Right ventricle myocardium superior (tissue), 1 donor: Measurements from ENCODE around the gene CDC42BPG. TPM values are rescaled to one million over a fixed set of nuclear protein-coding genes. Genes with fewer than 3 reads are reported as not detected.
"Not testable (repeated sequence)": the region's sequence is repeated elsewhere in the genome, so short reads cannot be mapped to it uniquely, and the experiment has no call there.

Experiments used
- ATAC-seq: fragments of 200-7000 bp; cut with Tn5 transposase; one replicate; pipeline ENCODE4 v1.9.1; 2020; ENCODE audit warnings: mild to moderate bottlenecking; ENCODE audit not compliant: poor library complexity
- DNase-seq: peaks from one replicate; pipeline ENCODE4 v3.0.0-alpha.2; 2020
- intact Hi-C: fragments of 100-400 bp; cut with DNase I; formaldehyde crosslinking; loops from one replicate; pipeline ENCODE4 v1.11.2; 2022
- total RNA-seq: library from RNA; stranded (reverse); fragmentation: NEBNext Ultra II Directional; extraction: Animal tissue kit (Norgen Biotek cat#: 25700); gene quantifications from one replicate; pipeline ENCODE4 v1.2.1, GENCODE V29; 2021
- donor health status: DM: no; HTN: yes; CAD: no; lungs with severe emphysema.

The CDC42BPG gene
- total RNA-seq, 1 donor from 2014 or later = 0.35 TPM

DNA sequence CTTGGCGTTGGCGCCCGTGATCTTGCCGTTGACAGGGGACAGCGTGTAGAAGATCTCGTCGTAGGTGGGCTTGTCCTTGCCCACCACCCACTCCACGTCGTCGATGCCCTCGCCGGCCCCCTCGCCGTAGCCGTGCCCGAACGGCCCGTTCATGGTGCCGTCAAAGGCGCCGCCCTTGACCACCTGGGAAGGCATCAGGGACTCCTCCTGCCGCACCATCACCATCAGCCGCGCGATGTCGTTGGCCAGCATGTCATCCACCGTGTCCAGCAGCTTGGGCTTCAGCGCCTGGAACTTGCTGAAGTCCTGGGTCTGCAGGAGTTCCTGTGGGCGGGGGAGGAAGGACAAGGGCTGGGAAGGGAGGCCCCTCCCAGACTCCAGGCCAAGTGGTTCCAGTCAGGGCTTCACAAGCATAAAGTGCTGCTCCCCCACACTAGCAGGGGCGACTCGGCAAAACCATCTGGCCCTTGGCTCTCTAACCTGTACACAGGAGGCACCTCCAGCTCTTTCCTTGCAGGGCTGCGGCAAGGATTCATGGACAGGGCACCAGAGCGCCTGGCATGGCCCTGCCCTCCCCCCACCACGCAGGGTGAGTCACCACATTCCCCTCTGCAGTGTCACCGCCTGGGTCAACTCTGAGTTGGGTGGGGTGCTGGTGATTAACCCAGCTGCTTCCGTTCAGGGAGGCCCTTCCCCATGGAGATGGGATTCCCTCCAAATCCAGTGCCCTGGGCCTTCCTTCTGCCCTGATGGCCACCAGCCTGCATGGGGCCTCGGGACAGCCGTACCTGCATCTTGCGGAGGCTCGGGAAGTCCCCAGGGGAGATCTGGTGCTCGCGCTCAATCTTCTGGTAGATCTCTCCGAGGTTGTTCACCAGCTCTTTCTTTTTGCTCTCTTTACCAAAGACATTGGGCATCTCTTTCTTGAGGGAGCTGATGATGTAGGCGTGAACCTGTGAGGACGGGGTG is 10.4 kb upstream of the CDC42BPG start:
- intact Hi-C loops = no loop called here
- ATAC-seq (peak; percentile 56), DNase-seq (peak; percentile 88)

DNA sequence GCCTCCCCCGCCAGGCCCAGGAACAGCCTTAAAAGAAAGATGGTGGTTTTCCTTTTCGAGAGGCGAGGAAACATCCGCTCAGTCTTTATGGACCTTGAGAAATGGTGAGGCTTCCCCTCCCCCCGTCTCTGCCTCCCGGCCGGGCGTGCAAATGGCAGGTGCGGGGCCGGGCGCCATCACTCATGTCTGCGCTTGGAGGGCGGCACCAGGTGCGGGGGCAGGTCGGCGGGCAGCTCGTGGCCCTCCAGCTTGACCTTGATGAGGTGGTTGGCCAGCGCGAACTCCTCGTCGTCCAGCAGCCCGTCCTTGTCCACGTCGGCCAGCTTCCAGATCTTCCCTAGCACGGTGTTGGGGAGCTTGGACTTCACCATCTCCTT is 9.7 kb upstream of the CDC42BPG start:
- intact Hi-C loops = no loop called here
- no peak for ATAC-seq
- DNase-seq = no peak

DNA sequence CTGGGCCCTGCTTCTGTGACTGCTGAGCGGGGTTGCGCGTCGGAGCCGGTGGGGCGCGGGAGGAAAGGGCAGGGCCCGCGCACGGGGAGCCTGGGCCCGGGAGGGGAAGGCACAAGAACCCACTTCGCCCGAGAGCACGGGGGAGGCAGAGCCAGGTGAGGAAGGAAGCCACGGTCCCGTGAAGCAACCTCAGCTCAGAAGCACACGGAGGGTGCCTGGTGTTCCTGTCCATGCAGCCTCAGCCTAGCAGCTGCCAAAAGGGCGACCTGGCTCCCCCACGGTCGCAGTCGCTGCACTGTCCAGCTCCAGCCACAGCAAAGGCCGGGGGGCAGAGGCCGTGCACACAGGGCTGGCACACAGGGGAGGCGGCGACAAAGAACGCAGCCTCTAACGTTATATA is 9.3 kb upstream of the CDC42BPG start:
- intact Hi-C loops = no loop called here
- ATAC-seq (no peak), DNase-seq (no peak)

DNA sequence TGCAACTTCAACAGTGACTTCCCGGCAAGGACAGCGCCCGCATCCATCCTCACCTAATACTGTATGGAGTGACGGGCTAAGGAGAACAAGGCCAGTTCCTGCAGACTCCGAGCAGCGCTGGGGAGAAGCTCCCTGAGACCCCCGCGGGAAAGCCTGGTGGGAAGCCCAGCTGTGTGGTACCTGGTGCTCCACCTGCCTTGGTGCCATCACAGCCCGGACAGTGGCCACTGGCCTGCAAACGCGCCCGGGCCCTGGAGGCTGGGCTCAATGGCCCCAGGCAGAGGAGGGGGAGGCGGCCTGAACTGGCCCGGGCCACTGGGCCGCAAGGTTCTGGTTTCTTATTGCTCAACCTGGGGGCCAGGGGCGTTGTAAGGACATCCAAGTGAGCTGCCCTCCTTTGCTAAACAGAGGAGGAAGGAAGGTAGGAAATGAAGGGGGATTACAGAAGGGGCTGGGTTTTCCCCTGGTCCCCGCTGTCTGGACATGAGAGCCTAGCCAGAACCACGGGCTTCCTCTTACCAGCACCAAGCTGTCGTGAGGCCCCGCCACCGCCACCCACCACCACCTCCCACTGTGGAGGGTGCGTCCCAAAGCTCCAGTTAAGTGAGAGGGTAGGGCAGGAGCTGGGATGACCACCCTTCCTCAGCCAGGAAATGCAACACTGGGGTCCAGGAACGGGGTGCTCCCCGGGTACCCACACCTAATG is 8.5 kb upstream of the CDC42BPG start:
- ATAC-seq (no peak), DNase-seq (no peak)
- intact Hi-C loops = no loop called here

DNA sequence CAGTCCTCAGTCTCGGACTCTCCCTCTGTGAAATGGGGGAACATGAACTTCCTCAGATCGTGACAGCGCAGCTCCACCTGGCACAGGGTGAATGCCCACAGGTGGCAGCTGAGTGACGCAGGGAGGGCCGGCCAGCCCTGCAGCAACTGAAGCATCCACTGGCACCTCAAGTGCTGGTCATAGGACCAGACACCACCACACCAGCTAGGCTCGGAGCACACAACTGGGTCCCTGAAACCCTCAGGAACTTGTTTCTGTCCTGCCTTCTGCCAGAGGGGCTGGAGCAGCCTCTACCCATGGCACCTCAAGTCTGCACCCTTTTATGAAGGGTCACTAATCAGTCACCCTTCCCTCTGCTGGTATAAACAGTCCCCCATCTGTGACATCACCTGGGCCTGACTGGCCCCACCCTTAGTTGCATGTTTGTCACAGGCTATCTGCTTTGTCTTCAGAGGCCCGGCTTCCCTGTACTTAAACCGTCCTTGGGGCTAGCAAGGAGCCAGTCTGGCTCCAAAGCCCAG is 7.4 kb upstream of the CDC42BPG start:
- DNase-seq = no peak
- no peak for ATAC-seq
- intact Hi-C loops = no loop called here

DNA sequence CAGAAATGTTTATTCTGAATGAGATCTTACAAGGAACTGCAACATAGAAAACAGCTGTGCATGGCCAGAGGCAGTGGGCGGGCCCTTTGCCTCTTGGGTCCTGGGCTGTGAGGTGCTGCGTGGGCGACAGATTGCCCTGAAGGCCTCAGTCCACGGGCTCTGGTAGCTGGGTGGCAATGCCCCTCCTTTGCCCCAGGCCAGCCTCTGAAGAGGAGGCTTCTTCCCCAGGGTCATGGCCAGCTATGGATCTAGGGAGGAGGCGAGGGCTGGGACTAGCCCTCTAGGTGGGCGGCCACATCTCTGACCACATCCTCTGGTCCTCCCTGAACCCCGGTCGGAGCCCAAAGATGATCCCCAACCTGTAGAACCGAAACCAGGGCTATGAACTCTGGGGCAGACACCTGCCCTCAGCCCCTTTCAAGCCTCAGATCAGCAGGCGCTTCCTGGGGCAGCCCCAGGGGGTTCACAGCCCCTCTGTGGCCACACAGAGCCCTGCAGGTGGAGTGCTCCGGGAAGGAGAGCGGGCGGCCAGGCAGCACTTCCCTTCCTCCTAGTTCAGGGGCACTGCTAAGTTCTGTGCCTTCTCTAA is 6.6 kb upstream of the CDC42BPG start:
- intact Hi-C loops = no loop called here
- DNase-seq (no peak), ATAC-seq (no peak)

DNA sequence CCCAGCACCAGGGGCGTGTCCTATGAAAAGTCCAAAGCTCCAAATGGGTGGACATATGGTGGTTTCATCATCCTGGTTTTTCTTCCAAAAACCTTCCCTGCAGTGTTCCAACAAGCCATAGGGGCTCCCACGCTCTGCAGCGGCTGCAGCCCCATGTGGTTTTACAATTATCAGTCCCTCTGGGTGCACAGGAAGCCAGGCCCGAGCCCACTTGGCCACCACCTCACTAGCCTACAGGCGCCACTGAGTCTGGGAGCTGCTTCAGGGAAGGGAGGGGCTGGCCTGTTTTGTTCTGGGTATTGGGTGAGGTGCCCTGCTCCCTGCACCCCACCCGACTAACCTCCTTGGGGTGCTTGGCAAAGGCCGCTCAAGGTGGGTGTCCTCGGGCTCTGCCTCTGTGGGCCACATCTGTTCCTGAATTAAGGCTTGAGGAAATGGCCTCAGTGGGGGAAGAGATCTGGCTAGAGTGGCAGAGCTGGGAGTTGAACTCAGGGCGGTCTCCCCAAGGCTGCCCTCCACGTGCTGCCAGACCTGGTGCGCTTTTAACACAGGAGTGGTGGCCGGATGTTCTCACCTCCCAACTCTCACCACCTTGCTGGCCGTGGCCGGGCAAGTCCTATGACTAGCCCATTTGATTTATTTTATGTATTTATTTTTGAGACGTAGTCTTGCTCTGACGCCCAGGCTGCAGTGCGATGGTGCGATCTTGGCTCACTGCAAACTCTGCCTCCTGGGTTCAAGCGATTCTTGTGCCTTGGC is 5.3 kb upstream of the CDC42BPG start:
- ATAC-seq (peak; percentile 25), DNase-seq (peak; percentile 73)
- intact Hi-C loops = loop anchor here (10.0 kb wide), 2 partner anchors 165 to 265 kb away; partner anchors contain the start of genes ARL2, TM7SF2 and ZNHIT2

DNA sequence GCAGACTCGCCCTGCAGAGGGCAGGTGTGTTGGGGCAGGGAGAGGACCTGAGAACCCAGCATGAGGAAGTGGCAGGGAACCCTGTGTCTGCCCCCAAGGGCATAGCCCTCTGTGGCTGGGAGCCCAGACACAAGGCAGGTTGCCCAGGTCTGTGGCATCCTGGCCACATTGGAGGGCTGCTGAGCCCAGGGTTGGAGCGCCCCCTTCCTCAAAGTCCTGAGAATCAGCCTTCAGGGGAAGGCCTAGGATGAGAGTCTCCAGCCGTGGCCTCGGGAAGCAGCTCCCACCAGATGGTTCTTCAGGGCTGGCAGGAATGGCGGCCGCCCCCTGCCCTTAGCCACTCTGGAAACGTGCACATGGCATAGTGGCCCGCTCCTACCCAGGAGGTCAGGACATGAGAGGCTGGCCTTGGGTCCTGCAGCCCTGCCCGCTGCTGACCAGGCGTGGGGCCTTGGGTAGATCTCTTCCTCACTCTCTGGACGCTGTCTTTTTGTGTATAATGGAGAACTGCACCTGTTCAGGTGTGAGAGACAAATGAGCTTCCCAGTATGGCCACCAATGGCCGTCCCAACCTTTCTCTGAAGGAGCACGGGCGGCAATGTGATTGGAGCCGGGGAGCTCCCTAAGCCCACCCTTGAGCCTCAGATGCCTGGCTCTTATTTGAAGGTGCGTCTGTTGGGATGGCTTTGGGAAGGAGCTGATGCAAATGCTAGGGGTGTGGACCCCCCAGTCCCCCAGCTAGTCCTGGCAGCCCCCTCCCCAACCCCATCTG is 4.6 kb upstream of the CDC42BPG start:
- no peak for DNase-seq
- intact Hi-C loops = loop anchor here (10.0 kb wide), 2 partner anchors 166 to 266 kb away; partner anchors contain the start of genes ARL2, TM7SF2 and ZNHIT2
- no peak for ATAC-seq

DNA sequence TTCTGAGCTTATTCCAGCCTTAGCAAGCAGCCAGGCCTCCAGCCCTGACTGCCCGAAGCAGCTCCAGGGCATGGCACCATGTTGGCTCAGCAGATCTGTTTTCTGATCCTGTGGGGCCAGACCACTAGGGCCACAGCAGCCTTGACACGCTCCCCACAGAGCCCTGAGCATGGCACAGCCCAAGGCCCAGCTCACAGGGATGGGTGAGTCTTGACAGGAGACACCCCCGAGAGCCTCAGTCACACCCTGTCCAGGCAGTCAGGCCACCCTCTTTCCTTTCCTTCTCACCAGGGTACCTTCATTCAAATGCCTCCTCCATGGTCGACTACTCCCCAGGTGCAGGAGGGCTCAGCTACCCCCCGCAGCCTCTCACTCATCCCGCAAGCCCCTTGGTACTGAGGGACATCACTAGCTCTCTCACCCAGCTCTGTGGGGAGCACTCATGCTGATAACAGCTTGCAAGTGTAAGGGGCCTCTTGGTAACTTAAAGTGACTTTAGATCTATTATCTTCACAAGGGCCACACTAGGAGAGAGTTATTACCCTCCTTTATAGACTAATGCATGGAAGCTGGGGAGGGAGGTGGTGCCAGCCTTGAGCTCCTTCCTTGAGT is 3.9 kb upstream of the CDC42BPG start:
- no peak for DNase-seq
- ATAC-seq = no peak
- intact Hi-C loops = loop anchor here (10.0 kb wide), 2 partner anchors 166 to 266 kb away; partner anchors contain the start of genes ARL2, TM7SF2 and ZNHIT2

DNA sequence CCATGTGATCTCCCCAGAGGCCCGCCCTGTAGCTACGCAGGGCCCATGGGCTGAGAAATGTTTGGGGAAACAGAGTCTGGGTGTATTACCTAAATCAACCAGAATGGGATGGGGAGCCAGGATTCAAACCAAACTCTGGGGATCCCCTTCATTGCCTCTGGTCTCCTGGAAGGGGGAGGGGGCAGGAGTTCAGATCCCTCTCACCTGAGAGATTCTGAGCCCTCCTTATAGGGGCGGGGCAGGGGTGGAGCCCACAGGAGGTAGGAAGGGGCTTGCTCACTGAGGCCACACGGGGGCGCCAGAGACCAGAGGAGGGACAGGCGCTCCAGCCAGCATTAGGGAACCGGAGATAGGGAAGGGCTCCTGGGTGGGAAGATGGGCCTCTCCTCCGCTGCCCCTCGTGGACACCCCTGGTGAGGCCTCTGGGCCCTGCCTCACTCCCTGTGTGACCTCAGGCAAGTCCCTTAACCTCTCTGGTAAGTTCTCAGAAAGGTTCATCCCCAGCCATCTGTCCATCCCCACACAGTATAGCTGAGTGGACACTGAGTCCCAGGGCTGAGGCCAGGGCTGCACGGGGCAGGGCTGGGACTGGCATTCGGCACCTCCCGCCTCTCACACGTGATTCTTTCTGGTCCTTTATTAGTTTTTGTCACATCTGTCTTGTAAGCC is 2.7 kb upstream of the CDC42BPG start:
- intact Hi-C loops = loop anchor here (1.0 to 10.0 kb wide), 3 partner anchors 47 to 268 kb away; partner anchors contain the start of genes ARL2, TM7SF2 and ZNHIT2
- DNase-seq (peak; percentile 94), ATAC-seq (peak; percentile 92)

DNA sequence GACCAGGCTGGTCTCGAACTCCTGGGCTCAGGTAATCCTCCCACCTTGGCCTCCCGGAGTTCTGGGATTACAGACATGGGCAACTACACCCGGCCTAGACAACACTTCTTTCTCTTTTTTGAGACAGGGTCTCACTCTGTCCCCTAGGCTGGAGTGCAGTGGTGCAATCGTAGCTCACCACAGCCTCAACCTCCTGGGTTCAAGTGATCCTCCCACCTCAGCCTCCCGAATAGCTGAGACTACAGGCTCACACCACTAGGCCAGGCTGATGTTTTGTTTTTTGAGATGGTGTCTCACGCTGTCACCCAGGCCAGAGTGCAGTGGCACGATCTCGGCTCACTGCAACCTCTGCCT is 1.3 kb upstream of the CDC42BPG start:
- DNase-seq, ATAC-seq: not testable (repeated sequence)
- intact Hi-C loops = loop anchor here (10.0 kb wide), 2 partner anchors 169 to 269 kb away; partner anchors contain the start of genes ARL2, TM7SF2 and ZNHIT2

DNA sequence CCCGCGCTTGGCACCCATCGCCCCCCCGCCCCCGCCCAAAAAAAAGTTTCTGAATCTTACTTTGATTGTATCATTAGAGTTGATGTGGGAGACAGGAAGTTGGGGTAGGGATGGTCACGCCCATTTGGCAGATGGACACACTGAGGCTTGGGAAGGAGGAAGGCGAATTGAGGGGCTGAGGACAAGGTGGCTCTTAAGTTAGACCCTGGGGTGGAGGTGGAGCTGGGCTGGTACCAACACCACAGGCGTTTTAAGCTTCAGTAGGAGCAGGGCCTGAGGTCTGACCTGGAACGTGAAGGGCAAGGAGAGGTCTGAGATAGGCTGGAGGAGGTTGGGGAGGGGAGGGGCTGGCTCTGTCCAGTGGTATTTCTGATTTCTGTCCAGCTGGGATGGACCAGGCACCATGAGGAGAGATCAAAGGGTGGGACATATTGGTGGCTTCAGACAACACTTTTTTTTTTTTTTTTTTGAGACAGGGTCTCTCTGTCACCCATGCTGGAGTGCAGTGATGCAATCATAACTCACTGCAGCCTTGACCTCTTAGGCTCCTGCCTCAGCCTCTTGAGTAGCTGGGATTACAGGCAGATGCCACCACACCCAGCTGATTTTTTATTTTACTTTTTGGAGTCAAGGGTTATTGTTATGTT is 799 bp upstream of the CDC42BPG start:
- DNase-seq (no peak), ATAC-seq (no peak)
- intact Hi-C loops = loop anchor here (10.0 kb wide), 2 partner anchors 170 to 270 kb away; partner anchors contain the start of genes ARL2, TM7SF2 and ZNHIT2

DNA sequence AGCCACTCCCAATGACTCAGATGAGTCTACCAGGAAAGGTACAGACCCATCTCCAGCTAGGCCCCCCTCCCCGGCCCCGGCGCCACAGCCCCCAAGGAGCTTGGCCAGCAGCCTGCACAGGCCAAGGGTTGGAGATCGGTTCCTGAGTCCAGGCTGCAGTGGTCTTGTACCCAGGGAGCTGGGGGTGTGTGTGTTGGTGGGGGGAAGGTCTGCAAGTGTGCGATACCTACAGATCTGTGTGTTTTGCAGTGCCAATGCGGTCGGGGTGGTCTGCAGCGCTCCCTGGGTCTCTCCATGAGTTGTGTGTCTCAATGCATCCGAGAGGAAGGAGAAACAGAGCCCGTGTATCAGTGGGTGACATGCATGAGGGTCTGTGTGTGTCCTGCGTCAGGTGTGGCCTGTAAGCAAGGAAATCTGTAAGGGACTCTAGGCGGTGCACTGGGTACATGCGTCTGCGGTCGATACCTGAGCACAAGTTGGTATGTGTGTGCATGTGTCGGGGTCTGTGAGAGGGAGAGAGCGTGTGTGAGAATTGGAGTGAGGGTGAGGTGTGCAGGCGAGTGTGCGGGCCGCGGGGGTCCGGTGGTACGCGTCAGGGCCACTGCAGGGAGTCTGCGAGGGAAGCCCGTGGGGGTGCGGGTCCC is 645 bp downstream of the CDC42BPG start:
- intact Hi-C loops = loop anchor here (10.0 kb wide), 2 partner anchors 171 to 271 kb away; partner anchors contain the start of genes ARL2, TM7SF2 and ZNHIT2
- DNase-seq = no peak
- ATAC-seq = no peak

DNA sequence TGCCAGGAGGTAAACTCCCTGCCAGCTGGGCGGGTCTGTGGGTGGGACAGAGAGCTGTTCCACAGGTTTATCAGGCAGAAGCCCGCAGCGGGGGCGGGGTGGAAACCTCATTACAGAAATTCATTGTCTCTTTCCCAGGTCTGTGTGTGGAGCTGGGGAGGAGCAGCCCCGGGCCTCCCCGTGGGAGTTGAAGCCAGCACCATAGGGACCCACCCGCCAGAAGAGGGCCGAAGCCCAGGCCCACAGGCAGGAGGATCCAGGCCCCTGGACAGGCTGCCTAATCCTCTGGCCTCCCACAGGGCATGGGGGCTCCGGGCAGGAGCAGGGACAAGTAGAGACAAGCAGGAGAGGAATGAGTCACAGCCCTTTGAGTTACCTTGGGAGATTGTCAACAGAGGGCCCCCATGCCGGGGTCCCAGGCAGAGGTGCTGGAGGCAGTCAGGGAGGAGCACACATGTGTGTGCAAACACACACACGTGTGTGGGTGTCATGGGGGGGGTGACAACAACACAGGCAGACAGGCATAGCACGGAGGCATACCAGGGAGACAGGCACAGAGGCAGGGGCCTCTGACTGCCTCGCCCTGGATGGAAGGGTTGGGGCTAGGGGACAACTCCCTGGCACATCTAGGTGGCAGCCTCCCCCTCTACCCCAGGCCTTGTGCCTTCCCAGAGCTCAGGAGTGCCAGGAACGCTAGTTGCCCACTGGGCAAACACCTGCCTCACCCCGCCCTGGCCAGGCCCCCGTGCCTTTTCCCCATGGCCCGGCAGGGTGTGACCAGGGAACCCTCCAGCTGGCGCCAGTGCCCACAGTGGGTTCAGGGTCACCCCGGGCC is 1.4 kb downstream of the CDC42BPG start:
- intact Hi-C loops = loop anchor here (10.0 kb wide), 2 partner anchors 172 to 272 kb away; partner anchors contain the start of genes ARL2, TM7SF2 and ZNHIT2
- no peak for ATAC-seq
- DNase-seq = no peak
